Esophagus (tissue), 2 donors: Measurements from ENCODE around the gene SND1. TPM values are rescaled to one million over a fixed set of nuclear protein-coding genes. Genes with fewer than 3 reads are reported as not detected.

ENCODE experiments used
- H3K27ac ChIP-seq, 2 donors: one replicate each; pipeline ENCODE4 v1.5.1; 2013; ENCODE audit warnings: low read depth in 2 of 2, mild to moderate bottlenecking in 2 of 2, inconsistent platforms in 1 of 2, low read length in 1 of 2, moderate library complexity in 1 of 2
- H3K27me3 ChIP-seq, 2 donors: one replicate each; pipeline ENCODE4 v1.6.1; 2013; ENCODE audit warnings: low read length in 2 of 2, control low read depth in 1 of 2, mild to moderate bottlenecking in 1 of 2; ENCODE audit not compliant: insufficient read depth in 2 of 2, control insufficient read depth in 1 of 2
- H3K36me3 ChIP-seq, 2 donors: one replicate each; pipeline ENCODE4 v1.6.1; 2013; ENCODE audit warnings: low read length in 1 of 2; ENCODE audit not compliant: control insufficient read depth in 2 of 2, insufficient read depth in 2 of 2
- H3K4me1 ChIP-seq, 2 donors: one replicate each; pipeline ENCODE4 v1.6.1; 2013; ENCODE audit warnings: low read length in 1 of 2; ENCODE audit not compliant: control insufficient read depth in 2 of 2, insufficient read depth in 2 of 2
- H3K4me3 ChIP-seq, 2 donors: one replicate each; pipeline ENCODE4 v1.5.1; 2013; ENCODE audit warnings: low read length in 2 of 2, mild to moderate bottlenecking in 2 of 2, low read depth in 1 of 2, moderate library complexity in 1 of 2
- H3K9me3 ChIP-seq, 2 donors: one replicate each; pipeline ENCODE4 v1.6.1; 2013; ENCODE audit warnings: mild to moderate bottlenecking in 2 of 2, low read depth in 1 of 2, low read length in 1 of 2, moderate library complexity in 1 of 2; ENCODE audit not compliant: control insufficient read depth in 2 of 2, insufficient read depth in 1 of 2
- WGBS, 2 donors: extraction: QIAGEN DNeasy Blood & Tissue Kit; methylation state at CpG; one replicate each; pipeline ENCODE4 v1.1.7; 2013; 5-methylcytosine and 5-hydroxymethylcytosine counted together
- polyA plus RNA-seq, 2 donors: library from polyadenylated mRNA; stranded (reverse); fragments of 200-250 nt; gene quantifications; one replicate each; pipeline ENCODE4 v1.2.3, GENCODE V29; 2013
- donor health status: healthy with polysubstance abuse.
- donor health status: Bipolar disorder and iron deficiency.

SND1 gene
- polyA plus RNA-seq, 2 donors: 23.1 to 44.4 TPM

DNA sequence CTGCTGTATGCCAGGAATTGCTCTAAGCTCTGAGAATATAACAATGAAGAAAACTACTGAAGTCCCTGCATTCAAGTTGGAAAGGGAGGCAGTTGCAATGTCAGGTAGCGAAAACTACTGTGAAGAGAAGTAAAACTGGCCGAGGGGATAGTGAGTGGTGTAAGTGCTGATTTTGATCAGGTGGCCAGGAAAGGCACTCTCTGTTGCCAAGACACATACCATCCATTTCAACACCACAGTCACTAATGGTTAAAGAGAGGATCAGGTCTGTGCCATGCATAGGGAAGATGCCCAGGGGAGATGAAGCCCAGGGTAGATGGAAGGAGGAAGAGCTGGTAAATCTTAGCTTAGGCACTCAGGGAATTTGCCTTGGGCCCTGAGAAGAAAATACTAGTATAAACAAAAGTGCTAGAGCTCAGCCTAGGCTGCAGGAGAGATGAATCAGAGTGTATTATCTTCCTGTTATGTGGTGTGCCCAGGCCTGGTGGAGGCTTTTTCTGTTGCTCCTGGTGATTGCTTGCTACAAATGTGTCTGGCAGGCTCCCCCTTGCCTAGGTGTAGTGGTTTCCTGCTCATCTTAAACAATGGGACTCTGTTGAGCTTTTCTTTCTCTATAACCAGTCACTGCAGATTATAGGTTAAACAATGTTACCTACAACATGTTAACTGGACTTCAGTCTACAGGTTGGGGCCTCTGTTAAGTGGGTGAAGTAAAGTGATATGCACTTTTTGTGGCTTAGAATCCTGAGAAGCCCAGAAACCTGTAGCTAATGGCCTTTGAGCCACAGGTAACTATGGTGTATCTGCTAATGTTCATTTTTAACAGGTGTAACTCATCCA lies 253.7 kb downstream of the SND1 start:
- no peak overlapping the region for H3K4me3 ChIP-seq
- H3K27me3 ChIP-seq: no peaks in the 10 kb centered on the region
- H3K9me3 ChIP-seq: no peaks in the 10 kb centered on the region
- WGBS, 2 donors: 85 to 94% methylated on average over 2 of the region's 2 CpGs
- no peaks in the 10 kb centered on the region for H3K4me1 ChIP-seq
- H3K27ac ChIP-seq: no peak overlapping the region
- peaks cover 0 to 3% of the 10 kb centered on the region in 2 donors for H3K36me3 ChIP-seq

DNA sequence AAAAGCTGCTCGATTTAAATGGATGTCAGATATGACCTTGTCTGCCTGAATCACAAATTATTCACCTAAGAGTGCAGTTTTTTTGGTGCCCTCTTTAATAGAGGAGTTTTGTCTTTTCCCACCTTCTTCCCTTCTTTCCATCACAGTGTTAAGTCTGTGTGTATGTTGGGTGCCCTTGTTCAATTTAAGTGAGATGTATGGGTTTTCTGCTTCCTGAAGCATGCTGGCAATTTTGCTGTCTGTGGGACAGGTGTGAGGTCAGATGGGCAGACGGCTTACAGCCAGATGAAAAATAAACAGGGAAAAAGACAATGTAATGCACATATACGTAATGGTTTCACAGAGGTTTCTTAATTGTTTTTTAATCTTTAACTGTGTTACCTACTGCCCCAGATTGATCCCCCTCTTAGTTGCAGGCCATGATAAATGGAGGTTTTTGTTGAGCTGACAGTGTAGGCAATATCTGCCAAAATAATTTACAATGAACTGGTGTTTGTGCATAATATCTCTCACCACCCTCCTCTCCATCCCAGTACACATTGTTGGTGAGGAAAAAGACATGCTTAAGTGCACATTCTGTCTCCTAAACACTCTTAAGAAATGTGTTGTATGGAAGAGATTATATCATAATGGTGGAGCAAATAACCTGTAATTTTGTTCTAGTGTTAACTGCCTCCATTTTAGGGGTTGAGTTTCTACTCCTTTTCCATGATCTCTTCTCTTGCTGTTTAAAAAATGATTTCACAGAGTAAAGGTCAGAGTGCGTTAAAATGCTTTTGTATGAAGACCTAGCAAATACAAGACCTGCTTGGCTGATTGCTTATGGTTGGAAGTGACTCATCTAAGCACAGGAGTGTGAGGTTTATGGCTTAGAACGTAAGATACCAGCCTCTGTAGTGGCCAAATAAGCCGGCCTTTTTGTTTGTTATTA lies 255.4 kb downstream of the SND1 start:
- no peaks in the 10 kb centered on the region for H3K9me3 ChIP-seq
- no peaks in the 10 kb centered on the region for H3K4me1 ChIP-seq
- no peak overlapping the region for H3K4me3 ChIP-seq
- H3K27me3 ChIP-seq: no peaks in the 10 kb centered on the region
- 73 to 85% methylated on average over 6 of the region's 6 CpGs for WGBS, 2 donors
- no peak overlapping the region for H3K27ac ChIP-seq
- peaks cover 0 to 3% of the 10 kb centered on the region in 2 donors for H3K36me3 ChIP-seq

DNA sequence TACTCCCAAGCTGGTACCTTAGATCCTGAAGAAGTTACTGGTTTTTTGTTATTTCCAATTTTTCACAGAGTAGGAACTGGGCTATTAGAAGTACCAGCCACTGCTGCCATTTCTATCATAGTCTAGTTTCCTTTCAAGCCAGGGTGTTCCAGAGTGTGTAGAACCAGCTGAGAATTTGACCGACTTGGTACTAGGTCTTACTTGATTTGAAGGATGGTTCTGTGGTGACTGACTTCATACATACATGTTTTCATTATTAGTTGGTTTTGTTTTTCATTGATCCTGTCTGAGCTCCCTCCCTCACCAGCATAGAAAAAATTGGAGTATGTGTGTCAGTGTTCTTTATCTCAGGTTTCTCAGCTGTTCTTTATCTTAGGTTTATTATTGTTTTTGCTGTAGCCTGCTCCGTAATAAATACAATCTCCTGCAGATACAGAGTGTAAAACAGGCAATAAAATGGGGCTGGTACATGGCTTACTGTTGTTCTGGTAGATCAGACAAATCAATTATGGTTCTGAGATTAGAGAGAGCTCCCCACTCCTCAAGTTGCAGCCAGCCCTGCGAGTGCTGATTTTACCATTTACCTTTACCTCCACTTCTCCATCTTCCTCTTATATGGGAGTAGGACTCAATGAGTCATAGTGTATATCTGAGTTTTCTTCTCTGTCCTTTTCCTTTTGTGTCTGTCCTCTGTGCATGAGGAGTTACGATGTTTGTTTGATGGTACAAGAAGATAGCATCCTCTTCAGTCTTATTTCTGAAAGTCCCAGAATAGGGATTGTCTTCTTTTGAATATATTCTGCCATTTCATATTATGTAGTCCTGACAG lies 256.6 kb downstream of the SND1 start:
- no peaks in the 10 kb centered on the region for H3K4me1 ChIP-seq
- 78 to 95% methylated on average over 4 of the region's 4 CpGs for WGBS, 2 donors

GRCh38 chr7:127909424-127910152 lies 257.6 kb downstream of the SND1 start:
- Histone ChIP-seq H3K4me1 (no peaks in the 10 kb centered on the region), H3K4me3 (no peak overlapping the region), H3K9me3 (no peaks in the 10 kb centered on the region), H3K27ac (no peak overlapping the region), H3K27me3 (no peaks in the 10 kb centered on the region), H3K36me3 (peaks cover 0 to 3% of the 10 kb centered on the region in 2 donors)
- 87 to 95% methylated on average over 3 of the region's 3 CpGs for WGBS, 2 donors

More for the DNA sequence above, 256.6 kb downstream of the SND1 start:
- Histone ChIP-seq H3K36me3 (peaks cover 0 to 3% of the 10 kb centered on the region in 2 donors), H3K27me3 (no peaks in the 10 kb centered on the region), H3K4me3 (no peak overlapping the region), H3K27ac (no peak overlapping the region), H3K9me3 (no peaks in the 10 kb centered on the region)

DNA sequence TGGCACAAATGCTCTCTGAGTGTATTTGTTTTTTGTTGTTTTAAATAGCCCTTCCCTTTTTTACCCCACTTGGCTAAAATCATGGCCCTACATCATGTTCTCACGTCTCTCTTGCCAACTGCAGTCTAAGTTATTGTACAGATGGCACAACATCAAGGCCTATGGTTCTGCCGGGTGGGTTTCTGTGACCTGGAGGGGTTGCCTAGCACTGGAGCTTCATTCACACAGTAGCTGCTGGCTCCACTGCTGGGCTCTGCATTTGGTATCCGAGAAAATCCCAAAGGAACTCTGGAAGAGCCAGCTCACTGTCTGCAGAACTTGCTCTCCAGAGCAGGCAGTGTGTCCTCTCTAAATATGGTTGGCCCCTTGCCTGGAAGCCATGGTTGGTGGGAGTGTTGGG lies 258.7 kb downstream of the SND1 start:
- H3K9me3 ChIP-seq: no peaks in the 10 kb centered on the region
- no peak overlapping the region for H3K4me3 ChIP-seq
- WGBS, 2 donors: 75 to 87% methylated on average over 3 of the region's 3 CpGs
- H3K27me3 ChIP-seq: no peaks in the 10 kb centered on the region
- peaks cover 0 to 3% of the 10 kb centered on the region in 2 donors for H3K36me3 ChIP-seq
- H3K27ac ChIP-seq: no peak overlapping the region
- no peaks in the 10 kb centered on the region for H3K4me1 ChIP-seq

- Histone ChIP-seq H3K4me1 (no peaks in the 10 kb centered on the region), H3K9me3 (no peaks in the 10 kb centered on the region), H3K4me3 (no peak overlapping the region), H3K27me3 (no peaks in the 10 kb centered on the region), H3K36me3 (no peaks in the 10 kb centered on the region), H3K27ac (no peak overlapping the region)
- 87 to 91% methylated on average over 1 of the region's 1 CpG for WGBS, 2 donors
Observed at GRCh38 chr7:127911968-127912511, 260.0 kb downstream of the SND1 start.

DNA sequence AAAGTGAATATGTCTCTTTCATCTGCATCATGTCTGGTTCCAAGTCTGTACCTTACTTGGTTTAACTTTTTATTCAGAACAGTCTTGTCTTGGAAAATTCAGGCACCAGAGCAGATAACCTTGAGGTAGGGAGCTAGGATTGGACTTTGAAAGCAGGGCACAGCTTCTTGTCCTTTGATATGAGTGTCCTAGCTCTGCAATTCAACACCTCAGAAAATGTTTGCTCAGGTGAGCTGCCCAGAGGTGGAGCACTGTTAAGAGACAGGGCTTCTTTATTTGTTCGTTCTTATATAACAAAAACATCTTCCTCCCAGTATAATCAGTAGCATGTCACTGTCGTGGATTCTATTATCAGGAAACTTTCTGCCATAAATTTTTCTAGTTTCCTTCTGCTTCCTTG lies 260.9 kb downstream of the SND1 start:
- WGBS, 2 donors: 54 to 58% methylated on average over 2 of the region's 2 CpGs
- Histone ChIP-seq H3K27ac (no peak overlapping the region), H3K4me1 (no peaks in the 10 kb centered on the region), H3K4me3 (no peak overlapping the region), H3K9me3 (no peaks in the 10 kb centered on the region), H3K36me3 (no peaks in the 10 kb centered on the region), H3K27me3 (no peaks in the 10 kb centered on the region)

- Histone ChIP-seq H3K27me3 (no peaks in the 10 kb centered on the region), H3K36me3 (no peaks in the 10 kb centered on the region), H3K4me3 (no peak overlapping the region), H3K27ac (no peak overlapping the region), H3K4me1 (no peaks in the 10 kb centered on the region), H3K9me3 (no peaks in the 10 kb centered on the region)
- 63 to 73% methylated on average over 2 of the region's 2 CpGs for WGBS, 2 donors
Observed at GRCh38 chr7:127913686-127914085, 261.7 kb downstream of the SND1 start.
